GM21786 (cell line): ENCODE measurements around the gene RPGR.

ENCODE experiments used
- ATAC-seq: cut with Tn5 transposase; IDR thresholded peaks from one replicate; pipeline ENCODE4 v1.9.1; 2021; ENCODE audit not compliant: unreplicated experiment

The RPGR gene, protein sequence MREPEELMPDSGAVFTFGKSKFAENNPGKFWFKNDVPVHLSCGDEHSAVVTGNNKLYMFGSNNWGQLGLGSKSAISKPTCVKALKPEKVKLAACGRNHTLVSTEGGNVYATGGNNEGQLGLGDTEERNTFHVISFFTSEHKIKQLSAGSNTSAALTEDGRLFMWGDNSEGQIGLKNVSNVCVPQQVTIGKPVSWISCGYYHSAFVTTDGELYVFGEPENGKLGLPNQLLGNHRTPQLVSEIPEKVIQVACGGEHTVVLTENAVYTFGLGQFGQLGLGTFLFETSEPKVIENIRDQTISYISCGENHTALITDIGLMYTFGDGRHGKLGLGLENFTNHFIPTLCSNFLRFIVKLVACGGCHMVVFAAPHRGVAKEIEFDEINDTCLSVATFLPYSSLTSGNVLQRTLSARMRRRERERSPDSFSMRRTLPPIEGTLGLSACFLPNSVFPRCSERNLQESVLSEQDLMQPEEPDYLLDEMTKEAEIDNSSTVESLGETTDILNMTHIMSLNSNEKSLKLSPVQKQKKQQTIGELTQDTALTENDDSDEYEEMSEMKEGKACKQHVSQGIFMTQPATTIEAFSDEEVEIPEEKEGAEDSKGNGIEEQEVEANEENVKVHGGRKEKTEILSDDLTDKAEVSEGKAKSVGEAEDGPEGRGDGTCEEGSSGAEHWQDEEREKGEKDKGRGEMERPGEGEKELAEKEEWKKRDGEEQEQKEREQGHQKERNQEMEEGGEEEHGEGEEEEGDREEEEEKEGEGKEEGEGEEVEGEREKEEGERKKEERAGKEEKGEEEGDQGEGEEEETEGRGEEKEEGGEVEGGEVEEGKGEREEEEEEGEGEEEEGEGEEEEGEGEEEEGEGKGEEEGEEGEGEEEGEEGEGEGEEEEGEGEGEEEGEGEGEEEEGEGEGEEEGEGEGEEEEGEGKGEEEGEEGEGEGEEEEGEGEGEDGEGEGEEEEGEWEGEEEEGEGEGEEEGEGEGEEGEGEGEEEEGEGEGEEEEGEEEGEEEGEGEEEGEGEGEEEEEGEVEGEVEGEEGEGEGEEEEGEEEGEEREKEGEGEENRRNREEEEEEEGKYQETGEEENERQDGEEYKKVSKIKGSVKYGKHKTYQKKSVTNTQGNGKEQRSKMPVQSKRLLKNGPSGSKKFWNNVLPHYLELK

DNA sequence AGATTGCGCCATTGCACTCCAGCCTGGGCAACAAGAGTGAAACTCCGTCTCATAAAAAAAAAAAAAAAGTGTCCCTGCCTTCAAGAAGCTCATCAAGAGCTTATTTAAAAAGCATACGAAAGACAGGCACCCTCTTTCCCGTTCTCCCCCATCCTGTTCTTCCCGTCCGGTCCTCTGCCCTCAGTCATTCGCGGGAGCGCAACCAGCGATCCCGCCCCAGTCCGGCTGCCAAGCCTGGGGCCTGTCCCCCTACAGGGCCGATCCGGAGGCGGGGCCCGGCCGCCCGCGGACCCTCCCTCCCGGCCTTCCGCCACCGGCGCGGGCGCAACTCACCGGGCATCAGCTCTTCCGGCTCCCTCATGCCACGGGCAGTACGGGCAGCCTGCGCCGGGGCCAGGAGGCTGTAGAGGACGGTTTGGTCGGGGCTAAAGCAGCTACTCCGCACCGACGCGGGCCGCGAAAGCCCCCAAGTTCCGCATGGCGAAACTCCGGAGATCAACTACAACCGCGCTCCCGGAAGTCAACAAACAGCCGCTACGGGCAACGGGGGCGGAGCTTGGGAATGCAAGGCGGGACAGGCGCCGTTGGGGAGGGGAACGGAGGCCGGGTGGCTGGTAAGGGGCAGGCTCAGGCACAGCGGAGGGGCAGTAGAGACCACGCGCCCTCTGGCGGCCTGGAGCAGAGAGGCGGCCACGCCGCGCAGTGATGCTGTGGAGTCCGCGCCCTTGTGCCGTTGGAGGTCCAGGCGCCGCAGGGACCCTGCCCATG, at the start of gene RPGR:
RPGR (minus strand) TSS at position 503 of the 768 bp plus-strand sequence; CDS start at position 361, 142 bp downstream.
- ATAC-seq = peak; percentile 95

DNA sequence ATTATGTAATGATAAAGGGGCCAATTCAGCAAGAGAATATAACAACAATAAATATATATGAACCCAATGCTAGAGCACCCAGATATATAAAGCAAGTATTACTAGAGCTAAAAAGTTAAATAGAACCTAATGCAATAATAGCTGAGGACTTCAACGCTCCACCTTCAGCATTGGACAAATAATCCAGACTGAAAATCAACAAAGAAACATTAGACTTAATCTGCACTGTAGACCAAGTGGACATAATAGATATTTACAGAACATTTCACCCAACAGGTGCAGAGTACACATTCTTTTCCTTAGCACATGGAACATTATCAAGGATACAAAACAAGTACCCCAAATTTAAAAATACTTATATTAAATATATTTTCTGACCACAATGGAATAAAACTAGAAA, 49.4 kb upstream of the RPGR start:
- no peak for ATAC-seq

DNA sequence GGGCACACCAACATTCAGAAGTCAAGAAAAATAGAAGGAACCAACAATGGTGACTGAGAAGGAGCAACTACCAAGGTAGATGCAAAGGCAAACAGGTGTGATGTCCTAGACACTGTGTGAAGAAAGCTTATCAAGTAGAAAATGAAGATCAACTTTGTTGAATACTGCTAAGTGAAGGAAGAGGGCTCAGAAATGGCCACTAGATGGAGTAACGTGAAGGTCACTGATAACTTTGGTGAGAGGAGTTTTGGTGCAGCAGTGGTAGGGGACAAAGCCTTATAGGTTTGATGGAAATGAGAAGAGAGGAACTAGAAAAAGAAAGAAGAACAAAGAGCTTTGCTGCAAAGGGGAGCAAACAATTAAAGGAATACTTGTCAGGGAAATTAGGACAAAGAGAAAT, 48.6 kb upstream of the RPGR start:
- ATAC-seq = peak; percentile 43

DNA sequence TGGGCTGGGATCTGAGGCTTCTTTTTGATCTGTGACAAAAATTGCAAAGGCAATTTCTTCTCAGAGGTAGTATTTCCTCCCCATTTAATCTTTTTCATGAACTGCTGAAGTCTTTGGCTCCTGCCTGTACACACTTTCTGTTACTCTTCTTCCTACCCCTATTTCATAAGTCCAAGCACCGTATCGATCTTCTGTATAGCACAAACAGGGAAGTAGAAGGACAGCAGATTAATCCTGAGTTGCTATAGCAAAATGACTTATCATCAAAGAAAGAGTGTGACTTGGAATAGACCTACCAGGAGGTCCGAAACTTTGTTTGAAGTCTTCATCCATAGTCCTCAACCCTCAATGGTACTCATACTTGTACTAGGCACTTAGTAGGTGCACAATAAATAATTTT, 47.1 kb upstream of the RPGR start:
- ATAC-seq = no peak

DNA sequence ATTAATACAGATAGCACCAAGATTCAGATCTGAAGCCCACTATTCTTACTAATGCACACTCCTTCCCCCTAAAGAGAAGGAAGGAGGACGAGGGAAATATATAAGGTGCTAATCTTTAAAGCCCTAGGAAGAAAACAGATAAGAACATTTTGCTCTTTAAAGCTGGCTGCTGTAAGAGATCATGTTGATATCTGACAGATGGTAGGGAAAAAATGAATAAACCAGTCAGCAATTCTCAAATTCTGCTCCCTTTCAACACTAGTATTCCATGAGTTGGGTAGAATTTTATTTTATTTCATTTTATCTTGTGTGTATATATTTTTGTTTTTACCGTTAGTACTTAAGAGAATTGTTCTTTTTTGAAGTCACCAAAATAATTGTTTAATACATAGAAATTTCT, 44.3 kb upstream of the RPGR start:
- no peak for ATAC-seq

DNA sequence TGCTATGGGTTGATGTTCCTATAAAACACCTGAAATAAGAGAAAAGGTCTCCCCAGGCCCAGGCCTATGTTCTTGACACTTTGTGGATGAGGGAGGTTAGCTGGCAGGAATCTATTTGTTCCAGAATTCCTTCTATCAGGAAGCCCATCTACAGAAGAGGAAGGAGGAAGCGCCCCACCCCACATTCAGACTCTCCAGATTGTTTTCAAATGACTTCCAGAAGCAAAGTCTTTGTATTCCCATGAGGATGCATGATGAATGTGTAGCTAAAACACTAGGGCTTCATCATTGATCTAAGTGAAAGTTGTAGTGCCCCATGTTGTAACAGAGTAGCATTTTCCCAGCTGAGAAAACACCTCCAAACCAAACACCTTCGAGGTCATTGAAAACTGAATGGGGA, 41.5 kb upstream of the RPGR start:
- ATAC-seq = no peak

DNA sequence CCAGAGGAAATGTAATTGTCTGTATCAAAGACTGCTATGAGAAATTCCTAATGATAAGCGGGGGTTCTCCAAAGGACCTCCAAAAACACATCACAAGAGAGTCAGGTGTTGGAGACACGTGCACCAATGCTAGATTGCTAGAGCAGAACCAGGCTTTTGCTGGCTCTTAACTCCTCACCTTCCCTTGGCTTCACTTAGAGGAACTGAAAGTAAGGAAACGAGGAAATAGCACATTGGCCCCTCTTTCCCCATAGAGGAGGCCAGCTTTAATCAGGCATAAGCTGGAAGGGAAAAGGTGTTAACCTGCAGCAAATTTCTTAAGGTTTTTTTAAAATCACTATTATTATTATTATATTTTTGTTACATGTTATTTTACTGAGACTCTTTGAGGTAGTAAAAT, 38.6 kb upstream of the RPGR start:
- no peak for ATAC-seq

DNA sequence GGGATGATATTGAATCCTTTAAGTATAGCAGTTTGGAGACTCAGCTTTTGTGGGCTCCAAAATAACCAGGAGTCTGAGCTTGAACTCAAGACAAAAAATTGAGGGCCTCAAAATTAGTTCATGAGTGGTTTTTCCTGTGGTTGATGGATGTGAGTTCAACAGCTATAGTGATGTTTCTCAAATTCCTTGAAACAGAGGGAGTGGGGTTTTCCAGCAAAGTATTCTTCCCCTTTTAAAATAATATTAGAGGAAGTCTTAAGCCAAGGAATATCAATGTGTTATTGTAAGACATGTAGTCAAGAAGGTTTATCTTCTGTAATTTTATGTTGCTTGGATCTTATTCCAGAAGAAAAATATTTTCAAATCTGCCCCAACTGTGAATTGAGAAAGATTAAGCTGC, 35.7 kb upstream of the RPGR start:
- no peak for ATAC-seq

DNA sequence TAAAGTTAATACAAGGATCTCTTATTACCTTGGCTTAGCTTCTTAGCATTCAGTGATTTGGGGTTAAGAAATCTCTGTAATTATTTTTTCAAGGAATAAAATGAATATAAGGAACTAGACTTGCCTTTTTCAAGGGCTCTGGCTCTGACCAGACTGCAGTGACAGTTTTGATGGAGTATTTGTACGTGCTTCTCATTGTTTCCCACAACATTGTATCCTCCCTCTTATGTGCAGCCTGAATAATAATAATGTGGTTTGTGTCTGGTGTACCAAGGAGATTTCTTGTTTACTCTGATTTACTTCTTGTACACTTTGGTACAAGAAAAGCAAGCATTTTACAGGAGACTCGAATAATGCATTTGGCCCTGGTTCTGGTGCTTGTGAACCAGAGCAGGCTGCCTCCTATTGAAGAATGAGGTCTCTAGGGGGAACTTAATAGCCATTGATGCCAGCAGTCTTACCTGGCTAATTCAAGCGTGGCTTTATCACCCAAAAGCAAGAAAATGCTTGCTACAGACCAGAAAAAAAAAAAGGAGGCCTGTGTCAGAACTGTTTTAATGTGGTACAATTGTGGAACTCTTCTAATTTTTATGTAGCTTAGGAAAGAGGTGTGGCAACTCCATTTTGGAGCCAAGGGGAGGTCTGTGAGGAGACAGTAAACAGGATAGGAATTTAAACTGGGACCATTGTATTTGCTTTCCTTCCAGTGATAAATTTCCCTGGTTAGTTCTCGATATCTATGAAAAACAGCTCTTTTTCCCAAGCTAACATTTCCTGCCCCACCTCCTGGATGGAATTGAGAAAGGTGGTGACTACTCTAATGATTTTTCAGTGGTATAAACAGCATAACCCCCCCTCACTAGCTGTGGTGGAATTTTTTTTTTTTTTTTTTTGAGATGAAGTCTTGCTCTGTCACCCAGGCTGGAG, 30.7 kb upstream of the RPGR start:
- no peak for ATAC-seq

DNA sequence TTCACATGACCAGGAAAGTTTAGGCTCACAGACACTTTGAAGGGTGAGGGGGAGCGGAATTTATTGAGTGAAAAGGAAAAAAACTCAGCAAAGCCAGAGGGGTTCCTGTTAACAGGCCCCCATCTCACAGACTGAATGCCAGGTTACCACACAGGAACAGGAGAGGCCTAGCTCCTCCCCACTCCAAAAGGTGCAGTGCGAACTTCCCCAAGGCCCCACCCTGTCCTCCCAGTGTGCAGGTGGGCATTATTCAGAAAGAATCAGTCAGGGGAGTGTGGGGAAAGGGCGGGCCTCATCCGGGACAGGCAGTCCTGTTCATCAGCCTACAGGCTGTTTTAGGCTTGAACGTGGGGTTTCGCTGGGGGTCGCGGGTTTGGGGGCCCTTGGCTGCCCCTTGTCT, 29.1 kb upstream of the RPGR start:
- ATAC-seq = no peak

DNA sequence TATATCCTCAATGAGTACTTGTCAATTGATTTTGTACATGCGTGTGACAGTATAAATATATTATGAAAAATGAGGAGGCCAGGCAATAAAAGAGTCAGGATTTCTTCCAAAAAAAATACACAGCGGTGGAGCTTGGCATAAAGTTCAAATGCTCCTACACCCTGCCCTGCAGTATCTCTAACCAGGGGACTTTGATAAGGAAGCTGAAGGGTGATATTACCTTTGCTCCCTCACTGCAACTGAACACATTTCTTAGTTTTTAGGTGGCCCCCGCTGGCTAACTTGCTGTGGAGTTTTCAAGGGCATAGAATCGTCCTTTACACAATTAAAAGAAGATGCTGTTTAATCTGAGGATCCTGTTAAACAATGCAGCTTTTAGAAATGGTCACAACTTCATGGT, 25.1 kb upstream of the RPGR start, which contains the start of gene OTC:
OTC (plus strand) TSS at position 243 of the 400 bp plus-strand sequence; CDS start at position 336, 93 bp downstream.
- ATAC-seq = no peak

DNA sequence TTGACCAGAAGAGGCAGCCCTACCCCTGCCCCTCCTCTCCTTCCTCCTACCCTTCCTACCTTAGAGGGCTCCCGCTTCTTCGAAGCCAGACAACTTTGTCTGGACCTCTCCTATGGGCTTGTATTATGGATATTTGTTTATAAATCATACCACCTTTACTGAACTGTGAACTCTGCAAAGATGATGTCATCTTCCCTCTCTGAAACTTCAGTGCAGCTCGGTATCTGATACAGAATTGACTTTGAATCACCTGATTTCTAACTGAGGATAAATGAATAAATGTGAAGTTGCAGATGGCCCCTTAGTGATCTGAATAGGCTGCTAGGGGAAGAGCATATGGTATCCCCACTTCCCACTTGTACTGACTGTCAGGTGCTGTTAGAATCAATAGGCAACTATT, 24.0 kb upstream of the RPGR start:
- ATAC-seq = no peak

DNA sequence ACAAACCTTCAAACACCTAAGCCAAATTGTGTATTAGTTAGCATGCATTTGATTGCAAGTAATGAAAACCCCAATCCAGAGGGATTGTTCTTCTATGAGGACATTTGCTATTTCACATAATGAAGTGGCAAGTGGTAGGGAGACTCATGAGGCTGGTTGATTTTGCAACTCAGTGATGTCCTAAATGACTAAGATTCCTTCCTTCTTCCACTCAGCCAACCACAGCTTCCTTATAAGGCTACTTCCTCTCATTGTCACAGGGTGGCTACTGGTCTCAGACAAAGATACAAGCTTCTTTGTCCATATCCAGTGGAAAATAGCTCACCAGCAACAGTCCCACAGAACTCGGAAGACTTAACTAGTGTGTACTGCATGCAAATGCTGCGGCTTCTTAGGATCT, 19.8 kb upstream of the RPGR start:
- peak; percentile 69 for ATAC-seq

DNA sequence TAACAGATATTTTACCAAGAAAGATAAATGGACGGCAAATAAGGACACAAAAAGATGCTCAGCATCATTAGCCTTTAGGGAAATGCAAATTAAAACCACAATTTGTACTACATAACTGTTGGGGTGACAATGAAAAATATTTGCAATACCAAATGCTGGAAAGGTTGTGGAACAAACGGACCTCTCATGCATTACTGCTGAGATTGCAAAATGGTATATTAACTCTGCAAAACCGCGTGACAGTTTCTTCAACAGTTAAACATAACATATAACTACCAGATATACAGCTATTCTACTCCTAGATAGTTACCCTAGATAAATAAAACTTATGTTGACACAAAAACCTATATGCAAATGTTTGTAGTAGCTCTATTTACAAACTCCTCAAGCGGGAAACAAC, 18.8 kb upstream of the RPGR start:
- ATAC-seq = no peak

DNA sequence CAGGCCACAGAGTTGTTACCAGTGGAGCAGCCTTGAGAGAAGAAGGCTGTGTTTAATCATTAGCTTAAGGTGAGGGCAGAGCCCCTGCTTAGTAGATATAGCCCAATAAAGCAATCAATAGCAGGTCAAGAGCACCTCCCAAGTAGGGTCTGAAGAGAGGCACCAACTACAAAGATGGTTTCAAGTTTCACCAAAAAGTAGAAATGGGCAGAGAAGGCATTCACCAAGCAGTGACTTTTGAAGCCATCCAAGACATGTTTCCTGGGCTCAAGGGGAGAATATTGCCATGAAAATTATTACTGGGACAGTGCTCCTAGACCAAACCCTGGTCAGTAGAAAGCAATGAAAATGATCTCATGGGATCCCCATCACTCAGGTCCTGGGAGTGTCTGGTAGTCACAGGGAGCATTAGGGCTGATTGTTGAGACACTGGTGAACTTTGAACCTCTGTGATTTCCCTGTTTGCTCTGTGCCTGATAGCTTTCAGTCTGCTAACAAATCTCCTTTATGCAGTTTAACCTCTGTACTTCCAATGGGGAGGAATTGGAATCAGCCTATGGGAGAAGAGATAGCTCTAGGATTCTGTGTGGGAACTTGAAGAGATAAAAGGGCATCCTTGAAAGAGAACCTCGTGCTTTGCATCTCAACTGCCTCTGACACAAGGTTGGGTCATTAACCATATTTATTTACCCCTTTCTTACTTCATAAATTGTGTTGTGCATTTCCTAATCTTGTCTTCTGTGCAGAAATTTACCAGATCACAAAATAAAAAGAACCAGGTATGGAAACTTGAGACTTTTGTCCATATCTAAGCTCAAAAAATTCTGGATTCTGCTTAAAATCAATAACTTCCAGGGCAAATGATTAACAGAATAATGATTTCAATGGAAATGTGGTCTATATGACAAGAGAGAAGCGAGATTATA, 15.8 kb upstream of the RPGR start:
- ATAC-seq = no peak

DNA sequence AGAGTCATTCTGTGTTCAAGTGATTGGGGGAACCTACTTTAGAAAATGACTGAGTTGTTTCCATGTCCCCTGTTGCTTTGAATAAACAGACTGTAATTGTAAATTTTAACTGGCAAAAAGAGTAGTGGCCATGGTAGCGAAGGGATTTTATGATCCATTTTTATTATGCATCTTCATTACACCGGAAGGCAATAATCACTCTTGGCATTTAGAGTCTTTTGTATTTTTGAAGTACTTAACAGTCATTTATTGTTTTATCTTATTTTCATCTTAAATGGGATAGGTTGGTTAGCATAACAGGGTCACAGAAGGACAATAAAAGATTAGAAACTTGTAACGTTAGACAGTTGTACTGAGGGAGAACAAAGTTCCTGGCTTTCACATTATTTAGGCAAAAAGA, 14.1 kb upstream of the RPGR start:
- ATAC-seq = no peak

DNA sequence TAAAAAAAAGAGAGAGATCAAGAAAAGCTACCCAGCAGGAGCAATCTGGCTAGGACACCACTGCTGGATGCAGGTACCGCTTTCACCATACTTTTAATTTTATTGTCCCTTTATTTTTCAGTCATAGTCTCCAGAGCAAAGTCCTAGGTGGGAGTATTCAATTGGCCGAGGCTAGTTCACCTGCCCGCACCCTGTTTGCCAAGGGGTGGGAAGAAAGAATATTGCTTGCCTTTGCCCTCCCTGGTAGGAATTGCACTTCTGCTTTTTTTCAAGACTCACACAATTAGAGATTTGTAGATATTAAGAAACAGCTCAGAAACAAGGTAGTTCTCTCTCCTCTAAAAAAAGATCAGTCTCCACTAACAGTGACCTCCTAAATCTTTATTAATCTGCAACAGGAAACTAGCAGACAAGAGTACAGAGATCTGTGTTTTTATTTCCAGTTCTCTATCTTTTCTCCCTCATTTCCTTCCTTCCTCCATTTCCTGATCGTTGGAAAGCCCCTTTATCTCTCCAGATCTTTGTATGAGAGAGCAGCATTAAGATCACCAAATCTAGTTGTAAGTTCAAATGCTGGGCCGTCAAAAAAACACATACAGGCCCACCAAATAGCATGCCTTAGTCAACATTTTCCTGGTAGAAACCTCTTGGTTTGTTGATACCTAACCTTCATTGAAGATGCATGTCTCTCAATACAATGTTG, 9.4 kb upstream of the RPGR start:
- no peak for ATAC-seq

DNA sequence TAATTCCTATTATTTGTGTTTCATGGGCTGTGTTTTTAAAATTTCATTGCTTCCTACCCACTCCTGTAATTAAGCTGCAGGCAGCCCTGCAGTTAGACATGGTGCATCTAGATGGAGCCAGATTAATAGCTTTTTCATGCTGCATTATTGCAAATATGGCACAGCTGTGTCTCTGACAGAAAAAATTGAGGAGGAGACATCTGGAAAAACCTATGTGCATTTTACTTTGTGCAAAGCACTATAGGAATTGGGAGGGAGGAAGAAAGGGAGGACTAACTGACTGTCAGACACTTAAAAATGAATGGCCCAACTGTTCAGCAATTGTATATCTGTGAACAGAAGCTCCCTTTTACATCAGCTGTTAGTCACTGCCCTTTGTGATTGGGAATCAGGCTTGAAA, 8.1 kb upstream of the RPGR start:
- no peak for ATAC-seq
